Prostate gland (tissue), 2 donors: ENCODE results near the gene TRPT1. TPM values are rescaled to one million over a fixed set of nuclear protein-coding genes. Genes with fewer than 3 reads are reported as not detected.

ENCODE experiments used
- DNase-seq: peaks from one replicate; pipeline ENCODE4 v3.0.0-alpha.2; 2019; ENCODE audit warnings: low spot score
- H3K27ac ChIP-seq, 2 donors: fragments of 200-600 bp; sonication (generic); 2 replicates each; pipeline ENCODE4 v1.5.1; 2017 to 2019
- H3K27me3 ChIP-seq: fragments of 200-600 bp; sonication (generic); replicated peaks from 2 replicates; pipeline ENCODE4 v1.5.1; 2019; ENCODE audit not compliant: insufficient read depth
- H3K36me3 ChIP-seq, 2 donors: fragments of 200-600 bp; sonication (generic); 1 replicate in 1 of 2; 2 replicates in 1 of 2; pipeline versions ENCODE4 v1.5.1 to v1.8.1; 2017 to 2019
- H3K4me1 ChIP-seq: fragments of 200-600 bp; sonication (generic); replicated peaks from 2 replicates; pipeline ENCODE4 v1.5.1; 2019
- H3K4me3 ChIP-seq, 2 donors: fragments of 200-600 bp; sonication (generic); 2 replicates each; pipeline ENCODE4 v1.5.1; 2017 to 2019
- H3K9me3 ChIP-seq: fragments of 200-600 bp; sonication (generic); 2 replicates; pipeline ENCODE4 v1.5.1; 2017
- CTCF ChIP-seq, 4 experiments: fragments of 200-600 bp in 2 of 4; fragments of 450-650 bp in 2 of 4; sonication (generic) in 2 of 4; IDR thresholded peaks; 1 replicate in 3 of 4; 2 replicates in 1 of 4; pipeline ENCODE4 v1.5.1; 2016 to 2019; ENCODE audit warnings: antibody characterized with exemption in 4 of 4, mild to moderate bottlenecking in 2 of 4, moderate library complexity in 2 of 4
- POLR2A ChIP-seq: fragments of 450-650 bp; IDR thresholded peaks from one replicate; pipeline ENCODE4 v1.6.1; 2016; ENCODE audit warnings: antibody characterized with exemption, mild to moderate bottlenecking
- POLR2AphosphoS5 ChIP-seq: sonication (generic); formaldehyde crosslinking; IDR thresholded peaks from one replicate; pipeline ENCODE4 v1.6.1; 2017; ENCODE audit warnings: antibody characterized with exemption
- WGBS: methylation state at CpG from one replicate; pipeline ENCODE4 v1.1.5; 2018; 5-methylcytosine and 5-hydroxymethylcytosine counted together
- intact Hi-C: fragments of 100-400 bp; cut with DNase I; formaldehyde crosslinking; loops from one replicate; pipeline ENCODE4 v1.14.2; 2022
- total RNA-seq, 2 donors: library from RNA; depleted of rRNA; stranded (reverse); fragments of >200 nt; gene quantifications; one replicate each; pipeline ENCODE4 v1.1.0, GENCODE V29; 2016

TRPT1 gene
- total RNA-seq, 2 donors from 2014 or later = 63.6 to 87.7 TPM

GRCh38 chr11:64234647-64235379, 8.8 kb upstream of the TRPT1 start:
- 6% methylated on average over 15 of the region's 80 CpGs for WGBS

GRCh38 chr11:64233913-64234586, 8.1 kb upstream of the TRPT1 start, which contains the start of gene VEGFB:
Gene VEGFB, plus strand, starts transcription at chr11:64234584. Its CDS starts 250 bp downstream, at chr11:64234834.
- Histone ChIP-seq H3K4me3 (peak within 1 kb of the TSS; percentile 69 to 75), H3K27ac (peak within 1 kb of the TSS; percentile 86 to 89), H3K27me3 (no peaks in the 10 kb centered on the region), H3K9me3 (no peaks in the 10 kb centered on the region), H3K4me1 (peaks cover 27% of the 10 kb centered on the region), H3K36me3 (no peaks in the 10 kb centered on the region)
- WGBS = under 1% methylated on average over 35 of the region's 62 CpGs
- peak; percentile 65 for DNase-seq
- intact Hi-C loops = no loop called here
- TF ChIP-seq CTCF (IDR thresholded peaks at IDR 0.05) = peak in 1 of 4 experiments; percentile 10
- TF ChIP-seq POLR2A = peak; percentile 57
- TF ChIP-seq POLR2AphosphoS5 = peak; percentile 44

More at GRCh38 chr11:64234647-64235379, 8.8 kb upstream of the TRPT1 start:
- Histone ChIP-seq H3K9me3 (no peaks in the 10 kb centered on the region), H3K27me3 (no peaks in the 10 kb centered on the region), H3K36me3 (no peaks in the 10 kb centered on the region), H3K27ac (peak overlapping the region; percentile 82 to 86), H3K4me1 (peaks cover 20% of the 10 kb centered on the region), H3K4me3 (peak overlapping the region; percentile 69 to 75)
- DNase-seq = no peak
- TF ChIP-seq CTCF (IDR thresholded peaks at IDR 0.05) (peak in 1 of 4 experiments; percentile 24), POLR2AphosphoS5 (peak; percentile 33), POLR2A (peak; percentile 59)
- intact Hi-C loops = no loop called here

- Histone ChIP-seq H3K4me1 (peaks cover 21% of the 10 kb centered on the region), H3K27ac (no peak overlapping the region), H3K4me3 (no peak overlapping the region), H3K36me3 (no peaks in the 10 kb centered on the region), H3K27me3 (no peaks in the 10 kb centered on the region), H3K9me3 (no peaks in the 10 kb centered on the region)
- no peak for DNase-seq
- 90% methylated on average over 8 of the region's 8 CpGs for WGBS
- intact Hi-C loops = no loop called here
- TF ChIP-seq POLR2AphosphoS5 = no peak
- TF ChIP-seq CTCF (IDR thresholded peaks at IDR 0.05) = no peak
- TF ChIP-seq POLR2A = no peak
These were observed 7.0 kb upstream of the TRPT1 start for GRCh38 chr11:64232967-64233315.

- DNase-seq = no peak
- 87% methylated on average over 14 of the region's 15 CpGs for WGBS
- intact Hi-C loops = no loop called here
- TF ChIP-seq CTCF (IDR thresholded peaks at IDR 0.05) (no peak), POLR2AphosphoS5 (no peak), POLR2A (no peak)
- H3K36me3 ChIP-seq = no peaks in the 10 kb centered on the region
- H3K9me3 ChIP-seq = no peaks in the 10 kb centered on the region
- no peak overlapping the region for H3K4me3 ChIP-seq
- H3K27ac ChIP-seq = no peak overlapping the region
- no peaks in the 10 kb centered on the region for H3K27me3 ChIP-seq
- H3K4me1 ChIP-seq = peaks cover 20% of the 10 kb centered on the region
These were observed 6.4 kb upstream of the TRPT1 start for GRCh38 chr11:64232182-64232966.
